DOHH2 (cell line): ENCODE data around the gene KCNK1.

Experiments
- H3F3A ChIP-seq: fragments of 200-600 bp; sonication (generic), shearing (Covaris generic); 2 replicates; pipeline ENCODE4 v1.6.0; 2016; ENCODE audit warnings: antibody characterized with exemption, mild to moderate bottlenecking; ENCODE audit not compliant: control insufficient read depth, insufficient read depth
- H3K27ac ChIP-seq: fragments of 200-600 bp; sonication (generic); 2 replicates; pipeline ENCODE4 v1.5.1; 2014; ENCODE audit warnings: low read depth, mild to moderate bottlenecking, low read length, moderate library complexity
- H3K27me3 ChIP-seq: fragments of 200-600 bp; sonication (generic); 2 replicates; pipeline ENCODE4 v1.6.1; 2014; ENCODE audit warnings: mild to moderate bottlenecking, low read length, mixed read lengths; ENCODE audit not compliant: control insufficient read depth
- H3K36me3 ChIP-seq: fragments of 200-600 bp; sonication (generic); 2 replicates; pipeline ENCODE4 v1.6.1; 2014; ENCODE audit warnings: mild to moderate bottlenecking, low read length, moderate library complexity, mixed read lengths; ENCODE audit not compliant: control insufficient read depth
- H3K4me1 ChIP-seq: fragments of 200-600 bp; sonication (generic); 2 replicates; pipeline ENCODE4 v1.6.1; 2014; ENCODE audit warnings: mild to moderate bottlenecking, low read length, mixed read lengths; ENCODE audit not compliant: control insufficient read depth
- H3K4me2 ChIP-seq: fragments of 200-600 bp; sonication (generic); 2 replicates; pipeline ENCODE4 v1.6.0; 2014; ENCODE audit warnings: mild to moderate bottlenecking, low read length, moderate library complexity
- H3K4me3 ChIP-seq: fragments of 200-600 bp; sonication (generic); 2 replicates; pipeline ENCODE4 v1.5.1; 2014; ENCODE audit warnings: mild to moderate bottlenecking, low read length, mixed read lengths
- H3K79me2 ChIP-seq: fragments of 200-600 bp; sonication (generic); 2 replicates; pipeline ENCODE4 v1.6.1; 2014; ENCODE audit warnings: mild to moderate bottlenecking, low read length, mixed read lengths; ENCODE audit not compliant: control insufficient read depth
- H3K9me2 ChIP-seq: fragments of 200-600 bp; sonication (generic); replicated peaks from 2 replicates; pipeline ENCODE4 v1.6.1; 2014; ENCODE audit warnings: mild to moderate bottlenecking, low read length, mixed read lengths; ENCODE audit not compliant: control insufficient read depth
- H3K9me3 ChIP-seq: fragments of 200-600 bp; sonication (generic); 2 replicates; pipeline ENCODE4 v1.6.1; 2014; ENCODE audit warnings: antibody characterized with exemption, low read length, mixed read lengths; ENCODE audit not compliant: control insufficient read depth, insufficient read depth
- H4K20me1 ChIP-seq: fragments of 200-600 bp; sonication (generic); 2 replicates; pipeline ENCODE4 v1.6.0; 2014; ENCODE audit warnings: low read depth, mild to moderate bottlenecking, antibody characterized with exemption, low read length, moderate library complexity; ENCODE audit not compliant: control insufficient read depth, insufficient read depth
- EZH2phosphoT487 ChIP-seq: fragments of 200-600 bp; sonication (generic); IDR thresholded peaks from 2 replicates; pipeline ENCODE4 v1.6.1; 2017; ENCODE audit warnings: borderline replicate concordance, mild to moderate bottlenecking, antibody characterized with exemption, low read length, moderate library complexity, mixed read lengths
- TF ChIP-seq, protein P1 (sequence below): fragments of 200-600 bp; sonication (generic); IDR thresholded peaks from one replicate; pipeline ENCODE4 v1.5.1; 2014; ENCODE audit warnings: antibody characterized with exemption, mild to moderate bottlenecking, low read depth, low read length; ENCODE audit not compliant: poor library complexity, severe bottlenecking

Gene KCNK1

GRCh38 chr1:233621923-233622322 is 8.0 kb downstream of the KCNK1 start:
- H3K4me3 ChIP-seq = no peak overlapping the region
- no peaks in the 10 kb centered on the region for H3K79me2 ChIP-seq
- no peak overlapping the region for H3K27ac ChIP-seq
- no peak for TF ChIP-seq EZH2phosphoT487
- TF ChIP-seq, protein P1, sequence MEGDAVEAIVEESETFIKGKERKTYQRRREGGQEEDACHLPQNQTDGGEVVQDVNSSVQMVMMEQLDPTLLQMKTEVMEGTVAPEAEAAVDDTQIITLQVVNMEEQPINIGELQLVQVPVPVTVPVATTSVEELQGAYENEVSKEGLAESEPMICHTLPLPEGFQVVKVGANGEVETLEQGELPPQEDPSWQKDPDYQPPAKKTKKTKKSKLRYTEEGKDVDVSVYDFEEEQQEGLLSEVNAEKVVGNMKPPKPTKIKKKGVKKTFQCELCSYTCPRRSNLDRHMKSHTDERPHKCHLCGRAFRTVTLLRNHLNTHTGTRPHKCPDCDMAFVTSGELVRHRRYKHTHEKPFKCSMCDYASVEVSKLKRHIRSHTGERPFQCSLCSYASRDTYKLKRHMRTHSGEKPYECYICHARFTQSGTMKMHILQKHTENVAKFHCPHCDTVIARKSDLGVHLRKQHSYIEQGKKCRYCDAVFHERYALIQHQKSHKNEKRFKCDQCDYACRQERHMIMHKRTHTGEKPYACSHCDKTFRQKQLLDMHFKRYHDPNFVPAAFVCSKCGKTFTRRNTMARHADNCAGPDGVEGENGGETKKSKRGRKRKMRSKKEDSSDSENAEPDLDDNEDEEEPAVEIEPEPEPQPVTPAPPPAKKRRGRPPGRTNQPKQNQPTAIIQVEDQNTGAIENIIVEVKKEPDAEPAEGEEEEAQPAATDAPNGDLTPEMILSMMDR = no peak
- no peaks in the 10 kb centered on the region for H3F3A ChIP-seq
- no peaks in the 10 kb centered on the region for H3K4me1 ChIP-seq
- H3K4me2 ChIP-seq = no peak overlapping the region
- H3K9me2 ChIP-seq = no peaks in the 10 kb centered on the region
- no peaks in the 10 kb centered on the region for H3K9me3 ChIP-seq
- H3K27me3 ChIP-seq = no peaks in the 10 kb centered on the region
- H3K36me3 ChIP-seq = no peaks in the 10 kb centered on the region
- no peaks in the 10 kb centered on the region for H4K20me1 ChIP-seq

DNA sequence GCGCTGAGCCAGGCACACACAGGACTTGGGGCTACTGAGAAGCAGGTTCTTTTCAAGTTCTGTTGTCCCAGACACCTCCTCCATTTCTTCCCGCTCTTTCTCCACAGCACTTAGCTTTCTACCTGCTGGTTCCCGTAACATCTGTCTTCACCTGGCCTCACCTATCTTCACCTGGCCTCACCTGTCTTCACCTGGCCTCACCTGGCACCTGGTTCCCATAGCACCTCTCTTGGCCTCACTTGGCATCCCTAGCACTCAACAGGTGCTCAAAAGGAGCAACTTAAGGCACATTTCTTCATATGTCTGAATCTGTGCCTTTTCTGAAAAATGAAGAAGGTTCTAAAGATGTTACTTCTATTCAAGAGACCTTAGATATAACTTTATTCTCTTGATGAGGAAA is 10.4 kb downstream of the KCNK1 start:
- H3K4me3 ChIP-seq = no peak overlapping the region
- H4K20me1 ChIP-seq = no peaks in the 10 kb centered on the region
- H3K36me3 ChIP-seq = no peaks in the 10 kb centered on the region
- no peaks in the 10 kb centered on the region for H3K9me3 ChIP-seq
- no peak overlapping the region for H3K4me2 ChIP-seq
- no peaks in the 10 kb centered on the region for H3K4me1 ChIP-seq
- no peaks in the 10 kb centered on the region for H3K27me3 ChIP-seq
- TF ChIP-seq, protein P1 = no peak
- no peak for TF ChIP-seq EZH2phosphoT487
- H3F3A ChIP-seq = no peaks in the 10 kb centered on the region
- H3K79me2 ChIP-seq = no peaks in the 10 kb centered on the region
- H3K9me2 ChIP-seq = no peaks in the 10 kb centered on the region
- no peak overlapping the region for H3K27ac ChIP-seq

DNA sequence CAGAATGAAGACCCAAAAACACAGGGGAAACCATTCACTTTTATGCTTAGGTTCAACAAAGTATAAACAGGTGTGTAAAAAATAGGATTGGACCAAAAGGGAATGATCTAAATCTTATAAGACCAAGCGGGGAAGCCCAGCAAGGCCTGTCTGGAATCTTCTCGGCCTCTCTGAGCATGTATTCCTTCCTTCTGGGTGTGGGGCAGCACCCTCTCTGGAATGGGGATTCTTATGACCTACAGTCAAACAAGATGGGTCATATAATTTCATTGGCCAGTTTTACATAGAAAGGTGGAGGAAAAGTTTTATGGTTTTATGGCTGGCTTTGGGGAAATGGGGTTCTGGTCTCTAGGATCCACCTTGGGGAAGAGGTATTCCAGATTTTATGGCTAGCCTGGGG is 11.2 kb downstream of the KCNK1 start:
- Histone ChIP-seq H3K27ac (no peak overlapping the region), H4K20me1 (no peaks in the 10 kb centered on the region), H3K36me3 (no peaks in the 10 kb centered on the region), H3K9me3 (no peaks in the 10 kb centered on the region), H3K4me1 (no peaks in the 10 kb centered on the region), H3K9me2 (no peaks in the 10 kb centered on the region), H3K79me2 (no peaks in the 10 kb centered on the region), H3K4me3 (no peak overlapping the region), H3K27me3 (no peaks in the 10 kb centered on the region), H3K4me2 (no peak overlapping the region), H3F3A (no peaks in the 10 kb centered on the region)
- TF ChIP-seq, protein P1 = no peak
- no peak for TF ChIP-seq EZH2phosphoT487
